ENCODE data around the gene UNC13C.

DNA sequence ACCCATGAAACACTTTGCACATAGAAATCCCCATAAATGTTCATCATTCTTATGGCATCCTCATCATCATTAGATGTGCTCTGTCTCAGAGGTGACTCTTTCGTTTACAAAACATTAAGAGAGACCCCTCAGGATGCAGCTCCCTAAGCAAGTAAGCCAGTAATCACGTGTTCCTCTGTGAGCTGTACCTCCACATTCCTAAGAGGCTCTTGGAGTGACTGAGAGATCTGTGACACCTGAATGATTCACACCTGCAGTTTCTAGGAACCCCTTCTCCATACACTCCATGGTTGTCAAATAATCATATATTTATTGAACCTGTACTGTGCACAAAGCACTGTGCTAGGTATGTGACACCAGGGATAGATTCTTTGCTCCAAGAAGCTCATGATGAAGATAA is 602.4 kb downstream of the UNC13C start:
- TF ChIP-seq EZH2phosphoT487 (IDR thresholded peaks at IDR 0.05; ENCODE audit: insufficient read depth, low read depth) (no peak), EZH2 (IDR thresholded peaks at IDR 0.05; ENCODE audit: insufficient read depth, poor library complexity, severe bottlenecking) (no peak)
